HG02938 (cell line): Measurements from ENCODE around the gene UNC45B.
"Not testable (repeated sequence)": the region's sequence is repeated elsewhere in the genome, so short reads cannot be mapped to it uniquely, and the experiment has no call there.

Experiments used
- ATAC-seq: cut with Tn5 transposase; IDR thresholded peaks from one replicate; pipeline ENCODE4 v1.9.1; 2021; ENCODE audit warnings: mild to moderate bottlenecking, moderate library complexity; ENCODE audit not compliant: unreplicated experiment

UNC45B gene, protein sequence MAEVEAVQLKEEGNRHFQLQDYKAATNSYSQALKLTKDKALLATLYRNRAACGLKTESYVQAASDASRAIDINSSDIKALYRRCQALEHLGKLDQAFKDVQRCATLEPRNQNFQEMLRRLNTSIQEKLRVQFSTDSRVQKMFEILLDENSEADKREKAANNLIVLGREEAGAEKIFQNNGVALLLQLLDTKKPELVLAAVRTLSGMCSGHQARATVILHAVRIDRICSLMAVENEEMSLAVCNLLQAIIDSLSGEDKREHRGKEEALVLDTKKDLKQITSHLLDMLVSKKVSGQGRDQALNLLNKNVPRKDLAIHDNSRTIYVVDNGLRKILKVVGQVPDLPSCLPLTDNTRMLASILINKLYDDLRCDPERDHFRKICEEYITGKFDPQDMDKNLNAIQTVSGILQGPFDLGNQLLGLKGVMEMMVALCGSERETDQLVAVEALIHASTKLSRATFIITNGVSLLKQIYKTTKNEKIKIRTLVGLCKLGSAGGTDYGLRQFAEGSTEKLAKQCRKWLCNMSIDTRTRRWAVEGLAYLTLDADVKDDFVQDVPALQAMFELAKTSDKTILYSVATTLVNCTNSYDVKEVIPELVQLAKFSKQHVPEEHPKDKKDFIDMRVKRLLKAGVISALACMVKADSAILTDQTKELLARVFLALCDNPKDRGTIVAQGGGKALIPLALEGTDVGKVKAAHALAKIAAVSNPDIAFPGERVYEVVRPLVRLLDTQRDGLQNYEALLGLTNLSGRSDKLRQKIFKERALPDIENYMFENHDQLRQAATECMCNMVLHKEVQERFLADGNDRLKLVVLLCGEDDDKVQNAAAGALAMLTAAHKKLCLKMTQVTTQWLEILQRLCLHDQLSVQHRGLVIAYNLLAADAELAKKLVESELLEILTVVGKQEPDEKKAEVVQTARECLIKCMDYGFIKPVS

DNA sequence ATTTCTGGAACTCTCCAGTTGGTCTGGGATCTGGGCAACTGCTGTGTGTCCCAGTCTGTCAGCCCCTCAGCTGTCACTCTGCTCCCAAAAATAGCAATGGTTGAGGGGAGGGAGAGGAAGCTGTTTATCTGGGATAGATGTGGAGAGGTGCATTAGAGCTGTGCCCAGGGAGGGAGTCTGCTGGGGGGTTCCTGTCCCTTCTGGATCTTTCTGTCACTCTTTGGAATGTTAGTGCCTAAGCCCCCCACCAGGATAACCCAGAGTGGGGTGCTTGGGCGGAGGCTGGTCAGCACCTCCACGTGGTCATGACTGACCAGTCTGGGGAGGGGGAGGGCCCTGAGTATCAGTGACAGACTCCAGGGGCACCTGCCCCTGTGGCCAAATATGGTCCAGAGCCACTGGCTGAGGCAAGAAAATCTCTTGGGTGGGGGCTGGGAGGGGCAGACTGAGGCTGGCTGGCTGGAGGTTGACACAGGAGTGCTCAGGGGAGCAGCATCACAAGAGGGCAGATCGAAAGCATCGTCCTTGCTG is at the start of gene UNC45B:
UNC45B (plus strand) TSS at position 443 of the 531 bp plus-strand sequence. CDS start 447 bp downstream, outside the sequence.
- no peak for ATAC-seq

DNA sequence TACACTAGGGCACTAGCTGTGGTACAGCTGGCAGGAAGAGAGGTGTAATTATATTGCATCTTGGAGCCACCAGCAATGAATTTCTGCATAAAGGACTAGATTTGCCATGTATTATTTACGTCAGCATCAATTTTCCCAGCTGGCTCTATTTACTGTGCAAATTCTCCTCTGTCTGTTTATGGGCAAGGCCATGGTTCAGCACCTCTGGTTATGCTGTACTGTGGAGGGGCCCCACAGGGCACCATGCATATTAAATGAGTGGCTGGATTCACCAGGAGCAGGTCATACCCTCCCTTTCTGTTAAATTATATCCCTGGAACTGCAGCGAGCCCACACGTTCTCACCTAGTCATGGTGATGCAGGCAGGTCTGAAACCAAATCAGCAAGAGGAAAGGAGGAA is 47.7 kb upstream of the UNC45B start:
- no peak for ATAC-seq

DNA sequence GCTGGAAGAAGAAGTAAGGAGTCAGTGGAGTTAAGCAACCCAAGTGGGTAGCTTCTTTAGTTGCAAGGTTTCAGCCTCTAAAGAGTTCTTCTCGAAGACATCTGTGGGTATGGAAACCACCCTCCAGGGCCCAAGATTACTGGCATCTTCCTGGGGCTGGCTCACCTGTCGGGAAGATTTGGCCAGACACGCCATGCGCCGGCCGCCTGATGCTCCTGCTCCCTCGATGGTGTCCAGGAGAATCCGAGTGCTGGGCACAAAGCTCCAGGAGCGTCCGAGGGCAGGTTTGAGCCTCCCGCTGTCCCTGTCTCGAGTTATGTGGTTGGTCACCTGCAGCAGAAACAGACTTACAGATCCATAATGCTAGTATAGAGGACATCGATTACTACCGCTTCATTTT is 46.6 kb upstream of the UNC45B start:
- ATAC-seq: no peak

DNA sequence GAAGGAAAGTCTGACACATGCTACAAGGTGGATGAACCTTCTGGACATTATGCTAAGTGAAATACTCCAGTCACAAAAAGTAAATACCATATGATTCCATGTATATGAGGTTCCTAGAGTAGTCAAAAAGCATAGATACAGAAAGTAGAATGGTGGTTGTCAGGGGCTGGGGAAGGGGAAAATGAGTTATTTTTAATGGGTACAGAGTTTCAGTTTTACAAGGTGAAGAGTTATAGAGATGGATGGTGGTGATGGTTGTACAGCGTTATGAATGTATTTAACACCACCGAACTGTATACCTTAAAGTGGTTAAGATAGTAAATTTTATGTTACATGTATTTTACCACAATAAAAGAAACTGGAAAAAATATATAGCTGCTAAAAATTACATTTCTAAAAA is 45.9 kb upstream of the UNC45B start:
- no peak for ATAC-seq

DNA sequence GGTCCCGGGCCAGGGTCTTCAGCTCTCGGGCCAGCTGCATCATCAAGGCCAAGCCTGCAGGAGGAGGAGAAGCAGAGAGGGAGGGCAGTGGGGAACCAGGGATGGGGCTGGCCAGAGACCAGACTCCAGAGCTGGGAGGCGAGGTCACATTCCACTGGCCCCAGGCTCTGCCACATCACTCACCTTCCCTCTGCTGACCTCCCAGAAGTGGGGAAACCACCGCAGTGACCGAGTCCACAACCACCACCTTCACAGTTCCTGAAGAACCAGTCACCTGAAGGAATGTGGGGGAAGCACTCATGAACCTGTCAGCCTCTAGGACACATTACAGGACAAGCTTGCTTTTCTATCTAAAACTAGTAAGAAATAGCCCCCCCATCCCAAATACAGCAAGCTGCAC is 44.3 kb upstream of the UNC45B start:
- ATAC-seq: no peak

DNA sequence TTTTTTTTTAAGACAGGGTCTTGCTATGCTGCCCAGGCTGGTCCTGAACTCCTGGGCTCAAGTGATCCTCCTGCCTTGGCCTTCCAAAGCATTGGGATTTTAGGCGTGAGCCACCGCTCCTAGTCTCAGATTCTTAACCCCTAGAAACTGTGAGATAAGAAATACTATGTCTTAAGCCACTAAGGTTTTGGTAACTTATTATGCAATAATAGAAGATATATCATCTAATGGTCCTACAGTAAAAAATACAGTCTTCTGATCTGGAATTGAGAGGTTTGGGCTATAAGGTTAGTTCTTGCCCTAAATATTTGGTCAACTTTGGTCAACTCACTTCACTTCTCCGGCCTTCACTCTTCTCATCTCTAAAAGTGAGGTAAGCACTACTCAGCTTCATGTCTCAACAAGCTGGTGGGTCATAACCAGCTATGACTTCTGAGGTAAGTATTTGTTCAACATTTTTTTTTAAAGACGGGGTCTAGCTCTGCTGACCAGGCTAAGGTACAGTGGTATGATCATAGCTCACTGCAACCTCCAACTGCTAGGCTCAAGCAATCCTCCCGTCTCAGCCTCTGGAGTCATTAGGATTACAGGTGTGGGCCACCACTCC is 42.7 kb upstream of the UNC45B start:
- ATAC-seq: no peak

DNA sequence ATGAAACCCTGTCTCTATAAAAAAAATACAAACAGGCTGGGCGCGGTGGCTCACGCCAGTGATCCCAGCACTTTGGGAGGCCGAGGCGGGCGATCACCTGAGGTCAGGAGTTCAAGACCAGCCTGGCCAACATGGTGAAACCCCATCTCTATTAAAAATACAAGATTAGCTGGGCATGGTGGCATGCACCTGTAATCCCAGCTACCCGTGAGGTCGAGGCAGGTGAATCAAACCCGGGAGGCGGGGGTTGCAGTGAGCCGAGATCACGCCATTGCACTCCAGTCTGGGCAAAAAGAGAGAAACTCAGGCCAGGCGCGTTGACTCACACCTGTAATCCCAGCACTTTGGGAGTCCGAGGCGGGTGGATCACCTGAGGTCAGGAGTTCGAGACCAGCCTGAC is 36.8 kb upstream of the UNC45B start:
- ATAC-seq: not testable (repeated sequence)

DNA sequence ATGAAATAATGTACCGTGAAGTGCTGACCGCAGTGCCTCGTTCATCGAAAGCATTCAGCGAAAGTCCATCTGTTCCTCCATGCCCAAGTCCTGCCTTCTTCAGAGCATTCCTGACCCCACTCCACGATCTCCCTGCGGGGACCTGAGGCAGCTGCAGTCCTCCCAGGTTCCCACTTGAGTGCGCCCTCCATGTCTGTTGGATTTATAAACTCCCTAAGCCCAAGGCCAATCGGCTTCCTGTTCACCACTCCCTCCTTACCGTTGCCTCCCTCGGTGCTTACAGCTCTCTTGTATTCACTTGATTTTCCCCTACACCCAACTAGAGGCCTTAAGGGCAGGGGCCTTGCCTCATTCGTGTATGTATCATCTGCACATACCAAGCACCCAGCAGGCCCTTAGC is 30.8 kb upstream of the UNC45B start:
- no peak for ATAC-seq

DNA sequence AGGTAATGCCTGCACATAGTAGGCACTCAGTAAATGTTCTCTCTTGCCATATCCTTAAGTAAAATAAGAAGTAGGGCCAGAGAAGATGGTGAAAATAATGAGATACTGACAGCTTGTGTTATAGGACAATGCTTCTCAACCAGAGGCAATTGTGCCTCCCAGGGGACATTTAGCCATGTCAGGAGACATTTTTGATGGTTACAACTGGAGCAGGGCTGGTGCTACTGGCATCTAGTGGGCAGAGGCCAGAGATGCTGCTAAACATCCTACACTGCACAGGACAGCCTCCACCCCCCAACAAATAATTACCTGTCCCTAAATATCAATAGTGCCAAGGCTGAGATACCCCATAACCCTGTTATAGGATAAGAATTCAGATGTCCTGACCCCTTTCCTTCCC is 29.6 kb upstream of the UNC45B start:
- no peak for ATAC-seq

DNA sequence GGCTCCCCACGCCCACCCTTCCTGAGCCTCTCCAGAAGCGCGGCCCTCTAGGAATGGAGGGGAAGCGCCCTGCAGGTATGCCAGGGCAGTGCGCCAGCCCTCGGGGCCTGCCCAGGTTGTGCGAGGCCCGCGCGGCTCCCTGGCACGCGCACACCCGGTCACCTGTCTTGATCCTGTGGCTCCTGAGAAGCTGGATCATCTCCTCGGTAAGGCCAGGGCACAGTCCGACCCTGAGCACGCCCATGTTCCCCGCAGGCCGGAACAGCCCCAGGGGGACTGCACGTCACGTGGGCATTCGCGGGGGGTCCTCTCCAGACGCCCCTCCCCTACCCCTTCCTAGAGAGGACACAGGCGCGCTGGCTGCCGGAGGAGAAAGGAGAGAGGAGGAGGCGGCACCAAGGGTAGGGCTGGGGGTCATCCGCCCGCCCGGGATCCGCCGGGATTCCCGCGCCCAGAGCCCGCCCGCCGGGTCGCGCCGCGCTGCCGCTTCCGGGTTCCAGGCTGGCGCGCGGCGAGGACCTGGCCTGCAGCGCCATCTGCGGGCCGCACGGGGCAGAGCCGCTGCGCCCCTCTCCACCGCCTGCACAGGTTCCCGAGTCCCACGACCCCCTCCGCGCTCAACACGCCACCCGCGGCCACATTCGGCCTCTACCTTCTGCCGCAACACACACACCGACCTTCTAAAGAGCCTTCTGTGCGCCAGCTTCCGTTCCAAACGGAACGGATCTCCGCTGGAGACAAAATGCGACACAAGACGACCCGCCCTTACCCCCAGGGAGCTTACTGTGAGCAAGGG is 28.0 kb upstream of the UNC45B start, which contains the start of gene RAD51D:
RAD51D (minus strand) TSS at position 491 of the 796 bp plus-strand sequence; CDS start at position 244, 247 bp downstream.
- ATAC-seq: peak; percentile 67

DNA sequence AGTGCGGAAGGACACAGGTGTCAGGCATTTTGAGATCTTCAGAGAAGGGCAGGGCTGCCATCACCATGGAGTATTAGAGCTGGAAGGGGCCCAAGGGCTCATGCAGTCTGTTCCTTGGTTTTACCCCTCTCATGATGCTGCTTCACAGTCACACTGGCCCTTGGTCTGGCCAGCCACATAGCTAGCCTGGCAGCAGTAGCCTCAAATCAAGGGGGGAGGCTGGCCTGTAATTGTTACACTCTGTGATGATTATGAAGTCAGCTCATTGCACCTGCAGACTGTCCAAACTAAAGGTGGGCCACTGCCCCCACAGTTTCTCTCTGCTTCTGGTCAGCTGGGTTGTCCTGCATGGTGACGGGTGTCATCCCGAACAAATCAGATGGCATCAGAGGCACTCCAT is 26.3 kb upstream of the UNC45B start, which contains the start of gene FNDC8:
FNDC8 (plus strand) TSS at position 301 of the 400 bp plus-strand sequence; CDS start at position 380, 79 bp downstream.
- no peak for ATAC-seq

DNA sequence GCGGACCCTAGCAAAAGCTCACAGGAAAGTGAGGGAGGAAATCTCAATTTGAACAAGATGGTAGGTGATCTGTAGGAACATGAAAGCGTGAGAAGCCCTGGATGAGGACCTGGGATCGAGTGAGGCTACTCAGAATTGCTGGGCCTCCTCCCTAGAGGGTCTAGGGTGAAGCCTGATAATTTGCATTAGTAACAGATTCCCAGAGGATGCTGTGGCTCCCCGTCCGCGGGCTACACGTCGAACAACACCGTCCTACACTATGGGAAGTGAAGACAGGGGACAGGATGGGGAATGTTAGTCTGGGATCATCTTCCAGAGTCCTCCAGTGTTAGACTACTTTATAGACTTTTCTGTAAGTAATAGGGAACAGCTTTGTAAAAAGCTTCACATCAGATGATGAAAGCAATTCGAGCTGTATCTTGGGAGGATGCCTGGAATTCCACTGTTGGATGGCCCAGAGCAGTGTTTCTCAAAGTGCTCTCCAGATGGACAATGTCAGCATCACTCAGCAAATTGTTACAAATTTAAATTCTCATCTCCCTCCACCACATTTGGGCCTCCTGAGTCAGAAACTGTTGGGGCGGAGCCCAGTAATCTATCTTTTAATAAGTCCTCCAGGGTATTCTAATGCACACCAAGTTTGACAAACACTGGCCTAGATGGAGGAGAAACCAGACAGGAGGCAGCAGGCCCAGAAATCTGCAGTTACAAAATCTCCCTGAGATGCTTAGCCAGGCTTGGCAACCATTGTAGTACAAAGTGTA is 19.7 kb upstream of the UNC45B start:
- ATAC-seq: no peak

DNA sequence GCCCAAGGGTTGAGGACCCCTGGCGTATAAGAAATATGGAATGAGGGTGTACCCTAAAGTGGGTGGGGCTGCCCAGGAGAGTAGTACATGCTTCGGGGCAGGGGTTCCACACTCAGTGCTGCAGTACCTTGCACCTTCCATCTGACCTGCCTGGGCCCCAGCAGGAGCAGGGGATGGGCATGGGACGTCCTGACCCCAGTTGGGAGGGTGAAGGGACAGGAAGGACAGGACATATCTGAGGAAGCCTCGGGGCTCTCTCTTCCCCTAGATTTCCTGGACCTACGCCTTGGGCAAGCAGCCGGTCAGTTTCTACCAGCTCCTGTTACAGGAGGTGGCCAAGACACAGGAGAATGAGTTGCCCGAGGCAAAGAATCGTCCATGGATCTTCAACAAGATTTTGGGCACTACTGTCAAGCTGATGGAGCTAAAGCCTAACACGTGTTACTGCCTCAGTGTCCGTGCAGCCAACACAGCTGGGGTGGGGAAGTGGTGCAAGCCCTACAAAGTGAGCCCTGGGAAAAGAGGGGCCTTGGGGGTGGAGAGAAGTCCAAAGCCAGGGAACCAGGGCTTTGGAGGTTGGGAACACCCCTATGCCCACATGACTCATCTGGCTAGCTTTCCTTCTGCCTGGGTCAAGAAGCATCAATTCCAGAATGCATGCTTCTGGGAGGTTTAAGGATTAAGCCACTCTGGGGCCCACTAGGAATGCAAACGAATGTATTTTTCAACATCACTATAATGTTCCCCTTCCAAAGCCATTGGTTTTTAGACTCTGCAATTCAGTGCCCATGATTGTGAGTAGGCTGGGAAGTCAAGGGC is 18.3 kb upstream of the UNC45B start:
- ATAC-seq: no peak

DNA sequence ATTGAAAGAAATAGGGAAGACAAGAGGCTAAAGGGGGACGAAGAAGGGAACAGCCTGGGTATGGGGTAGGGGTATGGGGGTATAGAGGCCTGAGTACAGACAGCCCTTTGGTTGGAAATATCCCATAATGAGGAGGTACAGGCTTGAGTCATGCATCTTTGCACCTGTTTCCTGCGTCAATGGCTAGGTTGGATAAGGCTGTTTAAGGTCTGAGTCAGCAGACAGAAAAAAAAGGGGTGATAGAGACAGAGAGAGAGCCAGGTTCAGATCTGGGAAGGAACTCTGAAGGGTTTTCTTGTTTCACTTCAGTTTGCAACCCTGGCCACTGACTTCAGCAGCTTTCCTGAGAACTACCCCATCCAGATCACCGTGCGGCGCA is 17.7 kb upstream of the UNC45B start:
- ATAC-seq: no peak

DNA sequence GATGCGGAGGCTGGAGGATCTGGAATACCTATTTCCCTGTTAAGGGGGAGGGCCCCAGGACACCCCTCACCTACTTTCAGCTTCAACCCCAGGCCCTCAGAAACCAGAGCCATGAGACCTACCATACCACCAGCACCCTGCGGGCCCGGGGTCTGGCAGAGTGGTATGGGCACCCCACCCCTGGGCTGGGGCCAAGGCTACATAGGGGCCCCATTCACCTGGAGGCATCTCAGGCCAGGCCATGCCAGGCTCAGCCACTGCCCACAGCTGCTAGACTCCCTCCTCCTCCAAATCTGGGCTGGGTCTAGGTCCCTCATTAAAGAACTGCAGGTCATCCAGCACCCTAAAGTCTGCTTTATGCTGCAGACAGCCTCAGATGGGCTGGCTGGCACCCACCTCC is 17.2 kb upstream of the UNC45B start:
- ATAC-seq: no peak

DNA sequence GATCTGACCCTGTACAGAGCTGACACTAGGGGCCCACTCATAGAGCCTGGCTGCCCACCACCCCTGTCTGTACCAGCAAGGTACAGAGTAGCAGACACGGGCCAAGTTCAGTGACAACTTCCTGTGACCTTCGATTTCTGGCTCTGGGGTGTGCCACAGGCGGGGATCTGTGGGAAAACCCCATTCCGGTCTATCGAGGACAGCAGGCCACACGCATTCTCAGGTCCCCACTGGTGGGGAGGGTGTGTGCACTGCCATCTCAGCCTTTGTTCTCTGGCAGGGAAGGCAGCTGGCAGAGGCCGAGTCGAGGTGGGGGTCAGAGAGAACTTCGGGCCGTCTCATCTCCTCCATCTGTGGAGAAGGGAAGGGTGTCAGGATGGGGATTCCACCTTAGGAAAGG is 15.5 kb upstream of the UNC45B start:
- no peak for ATAC-seq

DNA sequence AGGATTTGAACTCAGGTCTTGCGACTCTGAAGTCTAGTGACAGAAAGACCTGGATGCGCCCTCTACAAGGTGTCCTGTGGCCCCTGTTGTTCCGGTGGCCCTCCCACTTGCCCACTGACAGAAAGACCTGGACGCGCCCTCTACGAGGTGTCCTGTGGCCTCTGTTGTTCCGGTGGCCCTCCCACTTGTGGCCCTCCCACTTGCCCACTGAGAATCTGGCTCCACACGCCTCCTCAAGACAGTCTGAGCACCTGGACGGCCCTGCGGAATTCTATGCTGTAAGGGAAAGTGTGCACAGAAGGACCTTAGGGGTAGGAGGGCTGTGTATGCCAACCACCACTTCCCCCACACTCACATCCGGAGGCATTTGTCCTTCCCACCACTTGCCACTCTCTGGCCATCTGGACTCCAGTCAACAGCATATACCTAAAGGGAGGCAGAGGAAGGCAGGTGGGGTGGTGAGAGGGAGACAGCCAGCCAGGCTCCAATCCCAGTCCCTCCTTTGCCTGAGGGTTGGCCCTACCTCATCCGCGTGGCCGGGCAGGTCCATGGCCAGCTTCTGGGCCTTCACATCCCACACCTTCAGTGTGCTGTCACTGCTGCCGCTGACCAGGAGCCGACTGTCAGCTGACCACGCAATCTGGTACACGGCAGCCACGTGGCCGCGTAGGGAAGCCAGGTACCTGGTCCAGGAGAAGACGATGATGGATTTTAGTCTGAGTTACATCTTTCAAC is 14.6 kb upstream of the UNC45B start:
- no peak for ATAC-seq

DNA sequence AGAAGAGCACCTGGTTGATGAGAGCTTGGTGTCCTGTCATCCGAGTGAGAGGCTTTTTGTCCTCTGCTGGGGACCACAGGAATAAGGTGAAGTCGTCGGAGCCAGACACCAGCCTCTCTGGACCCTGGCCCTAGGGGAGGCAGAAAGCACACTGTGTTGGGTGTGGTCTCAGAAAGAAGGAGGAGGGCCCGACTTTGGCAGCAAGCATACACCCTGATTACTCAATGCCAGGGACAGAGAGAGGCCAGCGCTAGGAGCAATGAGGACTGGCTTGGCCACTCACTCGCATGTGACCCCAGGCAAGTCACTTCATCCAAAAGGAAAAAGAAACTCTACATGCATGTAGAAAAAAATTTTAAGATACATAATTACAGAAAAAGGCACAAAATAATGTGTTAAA is 12.3 kb upstream of the UNC45B start:
- no peak for ATAC-seq
